Kidney (tissue), 14 donors: Measurements from ENCODE around the gene CDKL4. TPM values are rescaled to one million over a fixed set of nuclear protein-coding genes. Genes with fewer than 3 reads are reported as not detected.
A peak's percentile ranks its signal among the peaks of the same experiment; 100 is the strongest.
"Not testable (repeated sequence)": the region's sequence is repeated elsewhere in the genome, so short reads cannot be mapped to it uniquely, and the experiment has no call there.

Experiments
- DNase-seq, 5 donors: peaks; one replicate each; pipeline ENCODE4 v3.0.0-alpha.2; 2013 to 2020
- FAIRE-seq: peaks from 2 replicates; lab custom pipeline; 2012; peaks lifted over from hg19 to GRCh38; lab: Jason Lieb, UNC
- H3K27ac ChIP-seq, 2 donors: one replicate each; pipeline ENCODE4 v1.7.0; 2013; ENCODE audit warnings: low read depth in 2 of 2, low read length in 2 of 2, inconsistent platforms in 1 of 2
- H3K27me3 ChIP-seq: one replicate; pipeline ENCODE4 v1.7.1; 2013; ENCODE audit warnings: low read length, inconsistent platforms; ENCODE audit not compliant: control insufficient read depth, insufficient read depth
- H3K36me3 ChIP-seq, 3 donors: one replicate each; pipeline versions ENCODE4 v1.7.0 to v1.7.1; 2013; ENCODE audit warnings: low read length in 3 of 3, control low read depth in 1 of 3, inconsistent platforms in 1 of 3; ENCODE audit not compliant: insufficient read depth in 3 of 3, control insufficient read depth in 2 of 3
- H3K4me1 ChIP-seq, 3 donors: one replicate each; pipeline versions ENCODE4 v1.7.0 to v1.7.1; 2013; ENCODE audit warnings: low read length in 3 of 3, inconsistent platforms in 1 of 3, low read depth in 1 of 3; ENCODE audit not compliant: control insufficient read depth in 2 of 3, insufficient read depth in 2 of 3
- H3K4me3 ChIP-seq, 3 donors: one replicate each; pipeline versions ENCODE4 v1.7.0 to v1.8.1; 2013; ENCODE audit warnings: low read length in 3 of 3, control low read depth in 1 of 3, inconsistent platforms in 1 of 3
- H3K9ac ChIP-seq, 3 donors: one replicate each; pipeline versions ENCODE4 v1.7.0 to v1.7.1; 2013; ENCODE audit warnings: low read length in 3 of 3, control low read depth in 1 of 3, inconsistent platforms in 1 of 3
- H3K9me3 ChIP-seq, 3 donors: one replicate each; pipeline versions ENCODE4 v1.7.0 to v1.7.1; 2013; ENCODE audit warnings: low read length in 3 of 3, control low read depth in 1 of 3, inconsistent platforms in 1 of 3; ENCODE audit not compliant: control insufficient read depth in 2 of 3, insufficient read depth in 1 of 3
- intact Hi-C: fragments of 100-400 bp; cut with DNase I; formaldehyde crosslinking; loops from one replicate; pipeline ENCODE4 v1.11.1; 2022
- polyA plus RNA-seq: library from polyadenylated mRNA; stranded (reverse); fragments of 350-450 nt; fragmentation: Illumina TruSeq; extraction: RNeasy Lipid Tissue Mini Kit (QIAGEN cat#74804); gene quantifications from one replicate; pipeline ENCODE4 v1.2.3, GENCODE V29; 2014; ENCODE audit warnings: low read depth, low replicate concordance; ENCODE audit not compliant: insufficient read depth
- total RNA-seq: library from RNA; stranded (reverse); fragmentation: NEBNext Ultra II Directional; extraction: Animal tissue kit (Norgen Biotek cat#: 25700); gene quantifications from one replicate; pipeline ENCODE4 v1.2.1, GENCODE V29; 2021
- TF ChIP-seq, protein P1 (sequence below): IDR thresholded peaks from 3 replicates; pipeline ENCODE4 v1.5.1; 2012; ENCODE audit warnings: mild to moderate bottlenecking, moderate library complexity, borderline replicate concordance; ENCODE audit not compliant: insufficient read depth; ENCODE audit errors: extremely low read depth
- donor health status: control.
- donor health status: control.
- donor health status: control.
- donor health status: control.
- donor health status: control.
- donor health status: DM: yes; HTN: yes; CAD: no.
- donor health status: Normal renal cell carcinoma (clear cell type).

The CDKL4 gene
- total and polyA plus RNA-seq, 2 donors from 2014 or later = 1.2 TPM; not detected in 1

DNA sequence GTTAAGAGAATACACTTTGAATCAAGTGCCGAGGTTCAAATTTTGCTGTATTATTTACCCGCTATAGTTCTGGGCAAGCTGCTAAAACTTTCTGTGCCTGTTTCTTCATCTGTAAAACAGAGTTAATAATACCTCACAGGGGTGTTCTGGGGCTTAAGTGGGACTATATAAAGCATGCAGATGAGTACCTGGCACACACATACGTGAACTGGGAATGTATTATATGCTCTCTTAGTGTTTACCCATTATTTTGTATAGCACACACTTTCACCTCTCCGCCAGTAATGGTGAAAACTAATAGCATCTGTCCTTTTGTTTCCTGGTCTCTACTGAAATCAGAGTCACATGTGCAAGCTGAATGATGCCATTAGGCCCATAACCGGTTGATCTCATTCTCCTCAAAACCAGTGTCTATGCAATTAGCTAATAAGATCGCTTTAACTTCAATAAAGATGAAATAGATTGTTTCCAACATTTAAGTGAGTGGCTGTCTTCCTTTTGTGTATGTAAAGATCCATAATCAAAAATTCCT, 3.8 kb upstream of the CDKL4 start:
- Histone ChIP-seq H3K36me3 (peaks cover 7 to 22% (median 11%) of the 10 kb centered on the region in 3 donors), H3K27me3 (no peaks in the 10 kb centered on the region), H3K9me3 (no peaks in the 10 kb centered on the region), H3K4me3 (no peak overlapping the region), H3K9ac (no peak overlapping the region), H3K4me1 (no peaks in the 10 kb centered on the region), H3K27ac (no peak overlapping the region)
- DNase-seq = no peak
- FAIRE-seq = no peak
- intact Hi-C loops = no loop called here
- TF ChIP-seq, protein P1, sequence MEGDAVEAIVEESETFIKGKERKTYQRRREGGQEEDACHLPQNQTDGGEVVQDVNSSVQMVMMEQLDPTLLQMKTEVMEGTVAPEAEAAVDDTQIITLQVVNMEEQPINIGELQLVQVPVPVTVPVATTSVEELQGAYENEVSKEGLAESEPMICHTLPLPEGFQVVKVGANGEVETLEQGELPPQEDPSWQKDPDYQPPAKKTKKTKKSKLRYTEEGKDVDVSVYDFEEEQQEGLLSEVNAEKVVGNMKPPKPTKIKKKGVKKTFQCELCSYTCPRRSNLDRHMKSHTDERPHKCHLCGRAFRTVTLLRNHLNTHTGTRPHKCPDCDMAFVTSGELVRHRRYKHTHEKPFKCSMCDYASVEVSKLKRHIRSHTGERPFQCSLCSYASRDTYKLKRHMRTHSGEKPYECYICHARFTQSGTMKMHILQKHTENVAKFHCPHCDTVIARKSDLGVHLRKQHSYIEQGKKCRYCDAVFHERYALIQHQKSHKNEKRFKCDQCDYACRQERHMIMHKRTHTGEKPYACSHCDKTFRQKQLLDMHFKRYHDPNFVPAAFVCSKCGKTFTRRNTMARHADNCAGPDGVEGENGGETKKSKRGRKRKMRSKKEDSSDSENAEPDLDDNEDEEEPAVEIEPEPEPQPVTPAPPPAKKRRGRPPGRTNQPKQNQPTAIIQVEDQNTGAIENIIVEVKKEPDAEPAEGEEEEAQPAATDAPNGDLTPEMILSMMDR = no peak

DNA sequence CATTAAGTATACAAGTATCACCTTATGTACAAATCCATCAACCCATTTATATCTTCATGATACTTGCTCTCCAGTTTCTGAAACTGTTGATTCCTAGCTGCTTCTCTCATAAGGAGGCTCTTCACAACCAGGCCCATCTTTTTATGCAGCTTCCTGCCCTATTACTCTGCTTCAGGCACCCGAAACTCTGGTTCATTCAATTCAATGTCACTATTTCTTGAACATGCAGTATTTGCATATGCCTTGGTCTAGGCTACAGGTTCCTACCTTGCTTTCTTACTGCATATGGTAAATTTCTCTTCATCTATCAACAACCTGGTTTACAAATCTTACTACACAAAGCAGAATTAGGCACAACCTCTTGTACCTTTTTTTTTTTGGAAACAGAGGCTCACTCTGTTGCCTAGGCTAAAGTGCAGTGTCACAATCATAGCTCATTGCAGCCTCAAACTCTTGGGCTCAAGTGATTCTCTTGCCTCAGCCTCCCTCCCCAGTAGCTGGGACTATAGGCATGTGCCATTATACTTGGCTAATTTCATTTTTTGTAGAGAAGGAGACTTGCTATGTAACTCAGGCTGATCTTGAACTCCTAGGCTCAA, 2.7 kb upstream of the CDKL4 start:
- FAIRE-seq = no peak
- intact Hi-C loops = no loop called here
- H3K27me3 ChIP-seq = no peaks in the 10 kb centered on the region
- H3K27ac ChIP-seq = no peak overlapping the region
- DNase-seq = no peak
- TF ChIP-seq, protein P1 = no peak
- no peaks in the 10 kb centered on the region for H3K9me3 ChIP-seq
- peaks cover 5 to 11% (median 8%) of the 10 kb centered on the region in 3 donors for H3K36me3 ChIP-seq
- no peaks in the 10 kb centered on the region for H3K4me1 ChIP-seq
- H3K4me3 ChIP-seq = no peak overlapping the region
- no peak overlapping the region for H3K9ac ChIP-seq

DNA sequence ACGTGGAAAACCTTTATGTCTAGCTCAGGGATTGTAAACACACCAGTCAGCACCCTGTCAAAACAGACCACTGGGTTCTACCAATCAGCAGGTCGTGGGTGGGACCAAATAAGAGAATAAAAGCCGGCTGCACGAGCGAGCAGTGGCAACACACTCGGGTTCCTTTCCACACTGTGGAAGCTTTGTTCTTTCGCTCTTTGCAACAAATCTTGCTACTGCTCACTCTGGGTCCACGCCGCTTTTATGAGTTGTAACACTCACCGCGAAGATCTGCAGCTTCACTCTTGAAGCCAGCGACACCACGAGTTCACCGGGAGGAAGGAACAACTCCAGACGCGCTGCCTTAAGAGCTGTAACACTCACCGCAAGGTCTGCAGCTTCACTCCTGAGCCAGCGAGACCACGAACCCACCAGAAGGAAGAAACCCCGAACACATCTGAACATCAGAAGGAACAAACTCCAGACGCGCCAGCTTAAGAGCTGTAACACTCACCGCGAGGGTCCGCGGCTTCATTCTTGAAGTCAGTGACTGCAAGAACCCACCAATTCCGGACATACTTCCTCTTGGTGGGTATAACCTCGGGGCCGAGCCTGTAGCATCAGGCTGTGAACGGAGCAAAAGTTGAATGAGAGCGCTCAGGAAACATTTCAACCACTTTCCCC, 1.3 kb upstream of the CDKL4 start:
- H3K4me1 ChIP-seq, H3K36me3 ChIP-seq, H3K4me3 ChIP-seq, intact Hi-C loops, H3K27me3 ChIP-seq, H3K9me3 ChIP-seq, H3K9ac ChIP-seq, H3K27ac ChIP-seq, FAIRE-seq: not testable (repeated sequence)
- peak in 2 of 5 donors; percentile 12 to 47 for DNase-seq

DNA sequence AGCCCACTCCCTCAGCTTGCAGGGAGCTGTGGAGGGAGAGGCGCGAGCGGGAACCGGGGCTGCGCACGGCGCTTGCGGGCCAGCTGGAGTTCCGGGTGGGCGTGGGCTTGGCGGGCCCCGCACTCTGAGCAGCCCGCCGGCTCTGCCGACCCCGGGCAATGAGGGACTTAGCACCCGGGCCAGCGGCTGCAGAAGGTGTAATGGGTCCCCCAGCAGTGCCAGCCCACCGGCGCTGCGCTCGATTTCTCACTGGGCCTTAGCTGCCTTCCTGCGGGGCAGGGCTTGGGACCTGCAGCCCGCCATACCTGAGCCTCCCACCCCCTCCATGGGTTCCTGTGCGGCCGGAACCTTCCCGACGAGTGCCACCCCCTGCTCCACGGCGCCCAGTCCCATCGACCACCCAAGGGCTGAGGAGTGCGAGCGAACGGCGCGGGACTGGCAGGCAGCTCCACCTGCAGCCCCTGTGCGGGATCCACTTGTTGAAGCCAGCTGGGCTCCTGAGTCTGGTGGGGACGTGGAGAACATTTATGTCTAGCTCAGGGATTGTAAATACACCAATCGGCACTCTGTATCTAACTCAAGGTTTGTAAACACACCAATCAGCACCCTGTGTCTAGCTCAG, 582 bp upstream of the CDKL4 start:
- H3K27ac ChIP-seq, intact Hi-C loops, H3K36me3 ChIP-seq, H3K4me1 ChIP-seq, H3K9me3 ChIP-seq, H3K27me3 ChIP-seq, H3K9ac ChIP-seq, H3K4me3 ChIP-seq, FAIRE-seq: not testable (repeated sequence)
- peak in 1 of 5 donors; percentile 66 for DNase-seq
